GM12874 (cell line): ENCODE data around the gene IRF2BP2.

ENCODE experiments used
- CTCF ChIP-seq: IDR thresholded peaks from 2 replicates; pipeline ENCODE4 v1.5.1; 2011; ENCODE audit warnings: low read depth, mild to moderate bottlenecking, control low read depth, low read length, moderate library complexity; ENCODE audit not compliant: insufficient read depth

Gene IRF2BP2

GRCh38 chr1:234643850-234644134, 33.8 kb upstream of the IRF2BP2 start:
- TF ChIP-seq CTCF: no peak

GRCh38 chr1:234643111-234643849, 33.3 kb upstream of the IRF2BP2 start:
- no peak for TF ChIP-seq CTCF

GRCh38 chr1:234642428-234642827, 32.5 kb upstream of the IRF2BP2 start:
- TF ChIP-seq CTCF: no peak

- TF ChIP-seq CTCF: no peak
Measured at GRCh38 chr1:234639961-234640360, 30.0 kb upstream of the IRF2BP2 start.

GRCh38 chr1:234638832-234639799, 29.1 kb upstream of the IRF2BP2 start:
- no peak for TF ChIP-seq CTCF

GRCh38 chr1:234634387-234634786, 24.4 kb upstream of the IRF2BP2 start:
- TF ChIP-seq CTCF: no peak

GRCh38 chr1:234633246-234634003, 23.4 kb upstream of the IRF2BP2 start:
- no peak for TF ChIP-seq CTCF
